GM06990 (cell line): Measurements from ENCODE around the gene ZSCAN30.

Experiments
- DNase-seq: peaks from one replicate; pipeline ENCODE4 v3.0.0-alpha.2; 2011; ENCODE audit not compliant: insufficient read length; ENCODE audit errors: extremely low read depth
- H3K27me3 ChIP-seq: replicated peaks from 2 replicates; pipeline ENCODE4 v1.6.0; 2011; ENCODE audit warnings: low read length; ENCODE audit not compliant: control insufficient read depth, insufficient read depth
- H3K36me3 ChIP-seq: 2 replicates; pipeline ENCODE4 v1.5.1; 2011; ENCODE audit warnings: low read length; ENCODE audit not compliant: control insufficient read depth, insufficient read depth
- H3K4me3 ChIP-seq: replicated peaks from 2 replicates; pipeline ENCODE4 v1.5.1; 2011; ENCODE audit warnings: low read depth, mild to moderate bottlenecking, control low read depth, low read length
- CTCF ChIP-seq: IDR thresholded peaks from 2 replicates; pipeline ENCODE4 v1.5.1; 2011; ENCODE audit warnings: low read length, control low read depth, mild to moderate bottlenecking, inconsistent platforms; ENCODE audit not compliant: insufficient read depth, poor library complexity, severe bottlenecking

Gene ZSCAN30

GRCh38 chr18:35290094-35290735 lies at the start of gene ZSCAN30:
ZSCAN30 (minus strand) TSS chr18:35290229; CDS start chr18:35264352, 25,877 bp downstream.
- peaks cover 1% of the 10 kb centered on the region for H3K36me3 ChIP-seq
- DNase-seq, result peak; percentile 98
- TF ChIP-seq CTCF, result no peak

DNA sequence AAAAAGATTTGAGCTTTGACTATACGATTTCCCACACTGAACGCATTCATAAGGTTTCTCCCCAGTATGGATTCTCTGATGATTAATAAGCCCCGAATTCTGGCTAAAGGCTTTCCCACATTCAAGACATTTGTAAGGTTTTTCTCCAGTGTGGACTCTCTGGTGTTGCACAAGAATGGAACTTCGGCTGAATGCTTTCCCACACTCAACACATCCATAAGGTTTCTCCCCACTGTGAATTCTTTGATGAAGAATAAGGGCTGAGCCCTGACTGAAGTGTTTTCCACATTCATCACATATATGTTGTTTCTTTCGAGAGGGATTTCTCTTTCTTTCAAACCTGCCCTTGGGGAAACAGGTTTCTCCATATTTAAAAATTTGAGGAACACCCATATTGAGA lies 47.3 kb upstream of the ZSCAN30 start:
- H3K36me3 ChIP-seq, result peaks cover 21% of the 10 kb centered on the region
- no peak overlapping the region for H3K4me3 ChIP-seq
- no peaks in the 10 kb centered on the region for H3K27me3 ChIP-seq
- no peak for TF ChIP-seq CTCF
- DNase-seq, result no peak

More at GRCh38 chr18:35290094-35290735, at the start of gene ZSCAN30:
- no peaks in the 10 kb centered on the region for H3K27me3 ChIP-seq
- peak within 1 kb of the TSS; percentile 94 for H3K4me3 ChIP-seq

- DNase-seq, result no peak
- no peak for TF ChIP-seq CTCF
Measured at GRCh38 chr18:35335866-35336265, 45.8 kb upstream of the ZSCAN30 start.

GRCh38 chr18:35334821-35335220 lies 44.8 kb upstream of the ZSCAN30 start:
- Histone ChIP-seq H3K4me3 (no peak overlapping the region), H3K27me3 (no peaks in the 10 kb centered on the region), H3K36me3 (peaks cover 17% of the 10 kb centered on the region)
- DNase-seq, result no peak
- TF ChIP-seq CTCF, result no peak

More at GRCh38 chr18:35335866-35336265, 45.8 kb upstream of the ZSCAN30 start:
- Histone ChIP-seq H3K36me3 (peaks cover 21% of the 10 kb centered on the region), H3K4me3 (no peak overlapping the region), H3K27me3 (no peaks in the 10 kb centered on the region)

DNA sequence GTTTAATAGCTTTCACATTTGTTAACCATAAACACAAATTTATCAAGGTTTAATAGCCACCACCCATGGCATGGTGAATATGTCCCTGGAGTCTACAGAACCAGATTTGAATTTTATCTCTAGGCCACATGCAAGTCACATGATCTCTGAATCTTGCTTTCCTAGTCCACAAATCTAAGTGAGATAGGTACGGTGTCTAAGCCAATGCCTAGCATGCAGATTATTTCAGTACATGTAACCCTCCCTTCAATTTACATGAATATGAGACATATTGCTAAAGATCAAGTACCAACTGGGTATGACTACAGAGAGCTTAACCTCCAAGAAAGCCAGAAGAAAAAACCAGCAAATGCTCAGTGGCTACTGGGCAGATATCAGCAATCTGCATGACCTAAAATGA lies 44.2 kb upstream of the ZSCAN30 start:
- Histone ChIP-seq H3K36me3 (peaks cover 12% of the 10 kb centered on the region), H3K4me3 (no peak overlapping the region), H3K27me3 (no peaks in the 10 kb centered on the region)
- no peak for DNase-seq
- no peak for TF ChIP-seq CTCF

DNA sequence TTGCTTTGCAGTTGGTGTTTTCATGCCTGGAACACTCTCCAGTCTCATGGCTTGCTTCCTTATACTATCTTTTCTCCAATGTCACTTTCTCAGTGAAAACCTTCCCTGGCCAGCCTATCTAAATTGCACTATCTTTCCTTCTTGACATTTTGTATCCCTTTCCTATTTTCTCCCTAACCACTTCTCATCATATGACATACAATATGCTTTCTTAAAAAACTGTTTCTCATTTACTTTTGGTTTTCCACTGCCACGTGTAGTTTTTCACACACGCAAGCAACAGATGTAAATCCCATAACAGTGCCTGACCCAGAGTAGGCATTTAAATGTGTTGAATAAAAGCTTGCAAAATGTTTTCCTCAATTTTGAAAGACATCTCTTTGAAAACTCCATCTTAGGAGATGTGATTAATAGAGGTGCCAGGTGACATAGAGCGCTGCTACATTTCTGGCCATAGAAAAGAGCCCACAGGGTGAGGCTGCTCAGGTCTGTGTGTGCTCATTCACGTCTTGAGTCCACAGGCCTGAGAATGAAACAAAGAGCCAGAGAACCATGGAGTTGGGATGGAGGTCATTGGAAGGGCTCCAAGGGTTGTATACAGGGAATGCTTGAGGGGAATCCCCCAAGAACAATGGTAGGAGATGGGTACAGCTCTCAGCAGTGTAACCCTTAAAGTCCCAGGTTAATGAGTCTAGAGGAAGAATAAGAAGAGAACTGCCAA lies 41.5 kb upstream of the ZSCAN30 start:
- DNase-seq, result no peak
- H3K4me3 ChIP-seq, result no peak overlapping the region
- H3K27me3 ChIP-seq, result no peaks in the 10 kb centered on the region
- no peak for TF ChIP-seq CTCF
- peaks cover 7% of the 10 kb centered on the region for H3K36me3 ChIP-seq
